ENCODE data around the gene CACNA1D.

GRCh38 chr3:53658613-53659193, 164.3 kb downstream of the CACNA1D start:
- TF ChIP-seq POLR2A (IDR thresholded peaks at IDR 0.05; ENCODE audit: low read depth, low read length) = no peak
- TF ChIP-seq POLR2AphosphoS5 (IDR thresholded peaks at IDR 0.05; ENCODE audit: low read depth, low read length) = no peak
- no peak for TF ChIP-seq TAF1 (IDR thresholded peaks at IDR 0.05; ENCODE audit: borderline replicate concordance, low read depth, low read length)

Data from GM12892 (cell line).